Tibial nerve (tissue), 4 donors: Measurements from ENCODE around the gene SLC35F3. TPM values are rescaled to one million over a fixed set of nuclear protein-coding genes. Genes with fewer than 3 reads are reported as not detected.

Source experiments
- DNase-seq, 2 donors: peaks; one replicate each; pipeline ENCODE4 v3.0.0-alpha.2; 2019; ENCODE audit warnings: low spot score in 2 of 2
- H3K27ac ChIP-seq, 4 donors: fragments of 200-600 bp; sonication (generic) in 3 of 4; one replicate each; pipeline ENCODE4 v1.5.1; 2017 to 2019; ENCODE audit warnings: mild to moderate bottlenecking in 1 of 4
- H3K27me3 ChIP-seq, 2 donors: fragments of 200-600 bp; sonication (generic) in 1 of 2; one replicate each; pipeline versions ENCODE4 v1.5.1 to v1.6.0; 2017 to 2019
- H3K36me3 ChIP-seq, 3 donors: fragments of 200-600 bp; sonication (generic); one replicate each; pipeline ENCODE4 v1.5.1; 2018 to 2019
- H3K4me1 ChIP-seq, 4 donors: fragments of 200-600 bp; sonication (generic) in 3 of 4; one replicate each; pipeline ENCODE4 v1.5.1; 2017 to 2019
- H3K4me3 ChIP-seq, 4 donors: fragments of 200-600 bp; sonication (generic) in 3 of 4; one replicate each; pipeline ENCODE4 v1.5.1; 2017 to 2019; ENCODE audit warnings: mild to moderate bottlenecking in 1 of 4, moderate library complexity in 1 of 4
- H3K9me3 ChIP-seq, 4 donors: fragments of 200-600 bp; sonication (generic) in 3 of 4; one replicate each; pipeline ENCODE4 v1.5.1; 2017 to 2019
- EP300 ChIP-seq, 2 donors: sonication (generic); formaldehyde crosslinking; IDR thresholded peaks; one replicate each; pipeline ENCODE4 v1.6.1; 2017; ENCODE audit warnings: antibody characterized with exemption in 2 of 2, mild to moderate bottlenecking in 1 of 2
- POLR2A ChIP-seq, 2 donors: fragments of 450-650 bp; IDR thresholded peaks; one replicate each; pipeline ENCODE4 v1.6.1; 2017; ENCODE audit warnings: antibody characterized with exemption in 2 of 2, mild to moderate bottlenecking in 2 of 2, moderate library complexity in 2 of 2
- WGBS, 2 donors: methylation state at CpG; one replicate each; pipeline ENCODE4 v1.1.5; 2018; 5-methylcytosine and 5-hydroxymethylcytosine counted together
- total RNA-seq, 4 donors: library from RNA; depleted of rRNA; stranded (reverse); fragments of >200 nt; gene quantifications; one replicate each; pipeline ENCODE4 v1.1.0, GENCODE V29; 2016
- TF ChIP-seq, protein P1 (sequence below), 5 experiments: fragments of 200-600 bp in 3 of 5; fragments of 450-650 bp in 2 of 5; sonication (generic) in 3 of 5; IDR thresholded peaks; one replicate each; pipeline ENCODE4 v1.5.1; 2016 to 2019; ENCODE audit warnings: antibody characterized with exemption in 5 of 5, mild to moderate bottlenecking in 3 of 5, moderate library complexity in 2 of 5

SLC35F3 gene
- total RNA-seq, 4 donors from 2014 or later, result 0.90 TPM; not detected in 3

DNA sequence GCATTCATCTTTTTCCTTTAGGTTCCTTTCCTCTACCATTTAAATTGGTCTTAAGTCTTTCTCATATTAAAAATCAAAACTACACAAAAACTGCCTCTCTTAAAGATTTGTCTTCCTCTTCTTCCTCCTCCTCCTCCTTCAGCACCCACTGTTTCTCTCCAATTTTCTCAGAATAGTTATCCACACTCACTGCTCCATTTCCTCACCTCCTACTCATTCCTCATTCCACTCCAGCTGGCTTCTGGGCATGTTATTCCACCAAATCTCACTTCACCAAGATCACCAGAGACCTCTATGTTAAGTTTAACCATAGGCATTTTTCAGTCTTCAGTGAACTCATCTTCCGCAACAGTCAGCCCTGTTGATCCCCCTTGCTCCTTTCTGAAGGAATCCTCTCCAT is 173.7 kb downstream of the SLC35F3 start:
- Histone ChIP-seq H3K27ac (no peak overlapping the region), H3K36me3 (no peaks in the 10 kb centered on the region), H3K27me3 (no peaks in the 10 kb centered on the region), H3K9me3 (no peaks in the 10 kb centered on the region), H3K4me1 (no peaks in the 10 kb centered on the region), H3K4me3 (no peak overlapping the region)
- WGBS, 2 donors, result 100% methylated on average over 1 of the region's 1 CpG
- DNase-seq, result no peak
- TF ChIP-seq, protein P1, sequence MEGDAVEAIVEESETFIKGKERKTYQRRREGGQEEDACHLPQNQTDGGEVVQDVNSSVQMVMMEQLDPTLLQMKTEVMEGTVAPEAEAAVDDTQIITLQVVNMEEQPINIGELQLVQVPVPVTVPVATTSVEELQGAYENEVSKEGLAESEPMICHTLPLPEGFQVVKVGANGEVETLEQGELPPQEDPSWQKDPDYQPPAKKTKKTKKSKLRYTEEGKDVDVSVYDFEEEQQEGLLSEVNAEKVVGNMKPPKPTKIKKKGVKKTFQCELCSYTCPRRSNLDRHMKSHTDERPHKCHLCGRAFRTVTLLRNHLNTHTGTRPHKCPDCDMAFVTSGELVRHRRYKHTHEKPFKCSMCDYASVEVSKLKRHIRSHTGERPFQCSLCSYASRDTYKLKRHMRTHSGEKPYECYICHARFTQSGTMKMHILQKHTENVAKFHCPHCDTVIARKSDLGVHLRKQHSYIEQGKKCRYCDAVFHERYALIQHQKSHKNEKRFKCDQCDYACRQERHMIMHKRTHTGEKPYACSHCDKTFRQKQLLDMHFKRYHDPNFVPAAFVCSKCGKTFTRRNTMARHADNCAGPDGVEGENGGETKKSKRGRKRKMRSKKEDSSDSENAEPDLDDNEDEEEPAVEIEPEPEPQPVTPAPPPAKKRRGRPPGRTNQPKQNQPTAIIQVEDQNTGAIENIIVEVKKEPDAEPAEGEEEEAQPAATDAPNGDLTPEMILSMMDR (IDR thresholded peaks at IDR 0.05), result no peak
- TF ChIP-seq EP300 (IDR thresholded peaks at IDR 0.05) (no peak), POLR2A (IDR thresholded peaks at IDR 0.05) (no peak)

DNA sequence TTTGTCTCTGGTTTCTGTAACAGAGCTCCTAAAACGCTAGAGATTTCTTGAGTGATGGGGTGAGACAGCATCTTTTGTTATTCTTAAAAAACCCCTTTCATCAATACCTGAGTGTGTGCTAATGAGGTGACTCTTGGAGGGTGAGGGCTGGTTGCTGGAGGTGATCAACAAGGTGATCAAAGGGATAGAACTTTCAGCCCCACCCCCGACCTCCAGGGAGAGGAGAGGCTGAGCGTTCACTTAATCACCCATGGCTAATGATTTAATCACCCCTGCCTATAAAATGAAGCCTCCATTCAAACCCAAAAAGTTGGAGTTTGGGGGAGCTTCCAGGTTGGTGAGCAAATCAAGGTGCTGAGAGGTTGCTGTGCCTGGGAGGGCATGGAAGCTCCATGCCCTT is 175.4 kb downstream of the SLC35F3 start:
- TF ChIP-seq, protein P1 (IDR thresholded peaks at IDR 0.05), result no peak
- TF ChIP-seq POLR2A (IDR thresholded peaks at IDR 0.05) (no peak), EP300 (IDR thresholded peaks at IDR 0.05) (no peak)

DNA sequence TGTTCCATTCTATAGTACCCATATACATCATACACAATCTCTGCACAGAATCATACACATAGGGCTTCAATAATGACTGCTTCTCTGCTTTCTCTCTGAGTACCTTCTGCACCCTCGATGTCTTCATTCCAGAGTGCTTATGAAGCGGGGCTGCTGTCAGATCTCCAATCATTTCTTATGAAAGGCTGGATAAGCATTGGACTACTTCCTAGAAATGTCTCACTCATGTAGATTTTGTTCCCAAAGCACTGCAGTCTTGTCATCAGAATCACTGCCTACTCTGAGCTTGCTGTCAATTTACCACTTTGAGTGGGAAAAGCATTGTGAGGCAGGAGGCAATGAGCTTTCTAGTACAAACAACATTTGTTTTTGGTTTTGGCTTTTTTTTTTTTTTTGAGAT is 179.0 kb downstream of the SLC35F3 start:
- H3K36me3 ChIP-seq, result no peaks in the 10 kb centered on the region
- no peak for DNase-seq
- 50 to 77% methylated on average over 2 of the region's 2 CpGs for WGBS, 2 donors
- H3K27ac ChIP-seq, result no peak overlapping the region
- no peaks in the 10 kb centered on the region for H3K9me3 ChIP-seq
- TF ChIP-seq EP300 (IDR thresholded peaks at IDR 0.05) (no peak), POLR2A (IDR thresholded peaks at IDR 0.05) (no peak)
- TF ChIP-seq, protein P1 (IDR thresholded peaks at IDR 0.05), result no peak
- no peak overlapping the region for H3K4me3 ChIP-seq
- no peaks in the 10 kb centered on the region for H3K27me3 ChIP-seq
- no peaks in the 10 kb centered on the region for H3K4me1 ChIP-seq

More for the DNA sequence above, 175.4 kb downstream of the SLC35F3 start:
- H3K4me1 ChIP-seq, result no peaks in the 10 kb centered on the region
- no peak overlapping the region for H3K4me3 ChIP-seq
- H3K27ac ChIP-seq, result no peak overlapping the region
- H3K36me3 ChIP-seq, result no peaks in the 10 kb centered on the region
- no peaks in the 10 kb centered on the region for H3K9me3 ChIP-seq
- H3K27me3 ChIP-seq, result no peaks in the 10 kb centered on the region
- WGBS, 2 donors, result 14 to 23% methylated on average over 3 of the region's 3 CpGs
- no peak for DNase-seq

DNA sequence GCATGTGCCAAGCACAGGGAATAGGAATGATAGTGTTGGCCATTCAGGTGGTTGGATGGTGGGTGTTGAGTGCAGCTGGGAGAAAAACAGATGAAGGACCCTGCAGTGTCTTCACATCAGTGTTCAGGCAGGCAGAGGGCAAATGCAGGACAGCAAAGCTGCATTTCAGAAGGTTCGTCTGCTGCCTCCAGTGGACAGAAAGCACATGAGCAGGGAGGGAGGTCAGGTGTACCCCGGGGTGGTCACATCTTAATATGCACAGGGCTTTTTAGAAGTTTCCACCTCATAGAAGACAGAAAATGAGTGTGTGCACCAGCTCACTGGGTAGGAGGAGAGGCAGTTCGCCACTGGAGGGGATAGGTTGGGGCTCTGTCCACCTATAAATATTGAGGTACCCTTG is 184.9 kb downstream of the SLC35F3 start:
- peaks cover 0 to 4% (median 0%) of the 10 kb centered on the region in 4 donors for H3K4me1 ChIP-seq
- WGBS, 2 donors, result 77 to 79% methylated on average over 3 of the region's 3 CpGs

DNA sequence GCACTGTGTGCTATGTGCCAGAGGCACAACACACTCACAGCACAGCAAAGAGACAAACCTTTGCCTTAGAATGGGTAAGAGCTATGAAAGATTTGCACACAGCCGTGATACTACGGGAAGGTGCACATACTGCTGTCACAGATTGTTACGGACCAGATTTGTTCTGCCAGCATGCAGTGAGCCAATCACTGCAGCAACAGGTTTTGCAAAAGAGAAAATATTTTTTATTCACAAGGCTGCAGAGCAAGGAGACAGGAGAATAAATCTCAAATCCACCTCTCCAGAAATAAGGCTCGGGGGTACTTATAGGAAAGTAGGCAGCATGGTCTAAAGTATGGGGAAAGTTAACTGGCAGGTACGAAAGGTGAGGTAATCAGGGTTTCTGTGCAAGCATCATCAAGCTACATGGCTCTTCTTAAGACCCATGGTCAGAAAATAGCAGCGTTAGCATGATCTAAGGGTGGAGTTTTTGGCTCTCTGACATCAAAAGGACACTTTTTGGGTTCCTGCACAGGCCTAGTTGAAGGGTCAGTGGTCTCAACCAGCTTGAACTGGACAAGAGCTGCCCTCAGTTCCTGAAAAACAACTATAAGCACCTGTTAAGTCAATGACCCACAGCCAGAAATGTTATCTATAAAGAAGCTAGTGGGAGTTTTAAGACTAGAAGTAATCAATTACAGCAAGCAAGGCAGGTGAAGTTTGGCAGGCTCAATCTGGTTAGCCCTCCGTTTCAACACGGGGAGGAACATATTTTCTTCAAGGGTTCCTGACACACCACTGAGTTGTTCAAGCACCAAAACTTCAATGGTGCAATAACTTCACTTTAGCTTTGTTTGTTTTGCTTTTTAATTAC is 186.0 kb downstream of the SLC35F3 start:
- DNase-seq, result no peak
- H3K27ac ChIP-seq, result no peak overlapping the region
- 92 to 93% methylated on average over 8 of the region's 8 CpGs for WGBS, 2 donors
- H3K36me3 ChIP-seq, result no peaks in the 10 kb centered on the region
- H3K4me3 ChIP-seq, result no peak overlapping the region
- no peaks in the 10 kb centered on the region for H3K27me3 ChIP-seq
- TF ChIP-seq EP300 (IDR thresholded peaks at IDR 0.05), result no peak
- peaks cover 0 to 4% (median 0%) of the 10 kb centered on the region in 4 donors for H3K4me1 ChIP-seq
- peaks cover 0 to 6% (median 0%) of the 10 kb centered on the region in 4 donors for H3K9me3 ChIP-seq

More for the DNA sequence above, 184.9 kb downstream of the SLC35F3 start:
- Histone ChIP-seq H3K27me3 (no peaks in the 10 kb centered on the region), H3K27ac (no peak overlapping the region), H3K36me3 (no peaks in the 10 kb centered on the region), H3K9me3 (peaks cover 0 to 6% (median 0%) of the 10 kb centered on the region in 4 donors), H3K4me3 (no peak overlapping the region)
- TF ChIP-seq EP300 (IDR thresholded peaks at IDR 0.05), result no peak
- no peak for DNase-seq

DNA sequence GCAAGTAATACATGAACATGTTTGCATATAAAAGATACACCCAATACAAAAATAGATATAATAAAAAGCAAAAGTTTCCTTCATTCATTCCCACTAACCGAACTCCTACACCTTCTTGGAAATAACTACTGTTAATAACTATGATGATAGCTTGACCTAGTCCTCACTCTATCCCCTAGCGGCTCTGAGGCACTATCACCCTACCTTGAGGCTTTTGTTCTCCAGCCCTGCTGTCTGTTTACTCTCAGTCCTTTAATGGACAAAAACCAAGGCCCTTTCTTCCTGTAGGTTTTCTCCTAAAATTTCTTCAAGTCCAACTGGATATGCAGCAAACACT is 186.6 kb downstream of the SLC35F3 start:
- Histone ChIP-seq H3K4me3 (no peak overlapping the region), H3K9me3 (peaks cover 0 to 6% (median 0%) of the 10 kb centered on the region in 4 donors), H3K27me3 (no peaks in the 10 kb centered on the region), H3K27ac (no peak overlapping the region), H3K4me1 (peaks cover 0 to 4% (median 0%) of the 10 kb centered on the region in 4 donors), H3K36me3 (no peaks in the 10 kb centered on the region)
- TF ChIP-seq POLR2A (IDR thresholded peaks at IDR 0.05) (no peak), EP300 (IDR thresholded peaks at IDR 0.05) (no peak)
- TF ChIP-seq, protein P1 (IDR thresholded peaks at IDR 0.05), result no peak
- WGBS, 2 donors, result 88 to 94% methylated on average over 2 of the region's 2 CpGs
- DNase-seq, result no peak
